GM19452 (cell line): ENCODE results near the gene SLC22A17.
A peak's percentile ranks its signal among the peaks of the same experiment; 100 is the strongest.

ENCODE experiments used
- ATAC-seq: cut with Tn5 transposase; IDR thresholded peaks from one replicate; pipeline ENCODE4 v1.9.1; 2021; ENCODE audit not compliant: unreplicated experiment

The SLC22A17 gene

GRCh38 chr14:23316300-23316699 is 36.4 kb downstream of the SLC22A17 start:
- ATAC-seq, result no peak

- ATAC-seq, result no peak
Measured at GRCh38 chr14:23310546-23310945, 42.1 kb downstream of the SLC22A17 start.

GRCh38 chr14:23308721-23309445 is 43.8 kb downstream of the SLC22A17 start:
- no peak for ATAC-seq

GRCh38 chr14:23307687-23308644 is 44.7 kb downstream of the SLC22A17 start:
- ATAC-seq, result no peak

GRCh38 chr14:23307146-23307530 is 45.5 kb downstream of the SLC22A17 start:
- ATAC-seq, result no peak

- ATAC-seq, result no peak
Measured at GRCh38 chr14:23306412-23307145, 46.1 kb downstream of the SLC22A17 start, which contains the start of gene BCL2L2. Gene BCL2L2 (plus strand): TSS chr14:23306833. CDS start chr14:23307768, 935 bp downstream.

- peak; percentile 31 for ATAC-seq
Measured at GRCh38 chr14:23302290-23303225, 50.1 kb downstream of the SLC22A17 start, which contains the start of gene PPP1R3E. Gene PPP1R3E (minus strand): TSS chr14:23302859. CDS start chr14:23302576, 283 bp downstream.

GRCh38 chr14:23301969-23302289 is 50.8 kb downstream of the SLC22A17 start:
- ATAC-seq, result peak; percentile 8

GRCh38 chr14:23301288-23301968 is 51.3 kb downstream of the SLC22A17 start:
- ATAC-seq, result peak; percentile 73

GRCh38 chr14:23300687-23301223 is 51.9 kb downstream of the SLC22A17 start:
- ATAC-seq, result no peak

GRCh38 chr14:23299986-23300686 is 52.6 kb downstream of the SLC22A17 start:
- no peak for ATAC-seq

- ATAC-seq, result no peak
Measured at GRCh38 chr14:23299211-23299957, 53.3 kb downstream of the SLC22A17 start.

- no peak for ATAC-seq
Measured at GRCh38 chr14:23297611-23298277, 54.9 kb downstream of the SLC22A17 start.

GRCh38 chr14:23297096-23297495 is 55.6 kb downstream of the SLC22A17 start:
- ATAC-seq, result no peak
